ENCODE measurements around the gene ENAH.

DNA sequence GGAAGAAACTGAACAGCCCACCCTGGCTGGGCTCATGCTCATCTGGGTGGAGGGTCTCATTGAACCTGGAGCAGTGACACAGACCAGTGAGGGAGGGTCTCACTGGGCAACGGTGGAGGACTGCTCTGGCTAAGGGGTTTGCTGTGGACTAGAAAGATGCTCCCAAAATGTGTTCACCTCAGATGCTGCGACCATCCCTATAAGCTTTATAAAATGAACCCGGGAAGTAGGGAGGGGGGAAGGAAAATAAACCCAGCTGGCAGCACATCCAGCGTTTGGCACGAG lies 190.6 kb downstream of the ENAH start:
- TF ChIP-seq, protein P1, sequence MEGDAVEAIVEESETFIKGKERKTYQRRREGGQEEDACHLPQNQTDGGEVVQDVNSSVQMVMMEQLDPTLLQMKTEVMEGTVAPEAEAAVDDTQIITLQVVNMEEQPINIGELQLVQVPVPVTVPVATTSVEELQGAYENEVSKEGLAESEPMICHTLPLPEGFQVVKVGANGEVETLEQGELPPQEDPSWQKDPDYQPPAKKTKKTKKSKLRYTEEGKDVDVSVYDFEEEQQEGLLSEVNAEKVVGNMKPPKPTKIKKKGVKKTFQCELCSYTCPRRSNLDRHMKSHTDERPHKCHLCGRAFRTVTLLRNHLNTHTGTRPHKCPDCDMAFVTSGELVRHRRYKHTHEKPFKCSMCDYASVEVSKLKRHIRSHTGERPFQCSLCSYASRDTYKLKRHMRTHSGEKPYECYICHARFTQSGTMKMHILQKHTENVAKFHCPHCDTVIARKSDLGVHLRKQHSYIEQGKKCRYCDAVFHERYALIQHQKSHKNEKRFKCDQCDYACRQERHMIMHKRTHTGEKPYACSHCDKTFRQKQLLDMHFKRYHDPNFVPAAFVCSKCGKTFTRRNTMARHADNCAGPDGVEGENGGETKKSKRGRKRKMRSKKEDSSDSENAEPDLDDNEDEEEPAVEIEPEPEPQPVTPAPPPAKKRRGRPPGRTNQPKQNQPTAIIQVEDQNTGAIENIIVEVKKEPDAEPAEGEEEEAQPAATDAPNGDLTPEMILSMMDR (IDR thresholded peaks at IDR 0.05): no peak
- TF ChIP-seq POLR2A (IDR thresholded peaks at IDR 0.05) (no peak), EP300 (IDR thresholded peaks at IDR 0.05) (no peak)

Data from gastroesophageal sphincter (tissue), 3 donors.